Measurements from ENCODE around the gene GPR137. TPM values are rescaled to one million over a fixed set of nuclear protein-coding genes. Genes with fewer than 3 reads are reported as not detected.

The GPR137 gene
- total and polyA plus RNA-seq, 4 donors: 6.7 to 22.2 (median 9.0) TPM

DNA sequence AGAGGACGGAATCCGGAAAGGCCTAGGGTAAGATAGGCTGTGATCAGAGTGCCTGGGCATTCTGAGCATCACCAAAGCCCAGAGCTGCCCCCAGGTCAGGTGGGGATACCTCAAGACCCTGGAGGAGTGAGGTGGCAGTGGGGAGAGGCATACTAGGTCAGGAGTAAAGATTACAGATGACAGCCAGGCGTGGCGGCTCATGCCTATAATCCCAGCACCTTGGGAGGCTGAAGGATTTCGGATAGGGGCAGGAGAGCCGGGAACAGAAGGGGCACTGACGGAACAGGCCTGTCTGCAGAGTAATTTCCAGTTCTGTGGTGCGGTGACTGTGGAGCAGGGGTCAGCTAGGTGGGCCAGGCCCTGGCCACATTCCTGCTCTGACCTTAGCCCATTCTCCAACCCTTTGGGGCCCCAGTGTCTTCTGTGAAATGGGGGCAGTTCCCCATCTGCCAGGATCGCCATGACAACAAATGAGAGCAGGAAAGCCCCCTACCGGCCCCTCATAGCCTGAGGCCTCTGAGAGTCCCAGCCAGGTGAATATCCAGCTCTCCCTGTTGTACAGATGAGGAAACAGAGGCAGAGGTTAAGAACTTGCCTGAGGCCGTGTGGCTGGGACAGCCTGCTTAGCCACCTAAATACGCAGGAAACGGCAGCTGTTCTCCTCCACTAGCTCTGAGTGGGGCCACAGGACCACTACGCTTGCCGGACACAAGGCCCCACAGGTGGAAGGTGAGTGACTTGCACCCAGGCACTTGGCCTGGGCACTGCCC, 10.4 kb upstream of the GPR137 start:
- no peak overlapping the region for H3K27ac ChIP-seq (ENCODE audit: low read depth in 1 of 2, low read length in 2 of 2)
- TF ChIP-seq RAD21 (IDR thresholded peaks at IDR 0.05): no peak
- TF ChIP-seq HNF4G (IDR thresholded peaks at IDR 0.05): no peak
- no peak for TF ChIP-seq EGR1 (IDR thresholded peaks at IDR 0.05; ENCODE audit: low read depth in 2 of 2)
- no peak for TF ChIP-seq SP1 (IDR thresholded peaks at IDR 0.05)
- no peak for TF ChIP-seq RXRA (IDR thresholded peaks at IDR 0.05)
- TF ChIP-seq TAF1 (conservative IDR thresholded peaks at IDR 0.05): no peak
- TF ChIP-seq YY1 (IDR thresholded peaks at IDR 0.05): no peak
- TF ChIP-seq HNF4A (conservative IDR thresholded peaks at IDR 0.05): no peak
- no peak for TF ChIP-seq CTCF (IDR thresholded peaks at IDR 0.05; ENCODE audit: low read depth, low read length, missing input control)
- TF ChIP-seq FOXA2 (IDR thresholded peaks at IDR 0.05): no peak
- no peak for TF ChIP-seq NR2F2 (IDR thresholded peaks at IDR 0.05)
- TF ChIP-seq, protein P1, sequence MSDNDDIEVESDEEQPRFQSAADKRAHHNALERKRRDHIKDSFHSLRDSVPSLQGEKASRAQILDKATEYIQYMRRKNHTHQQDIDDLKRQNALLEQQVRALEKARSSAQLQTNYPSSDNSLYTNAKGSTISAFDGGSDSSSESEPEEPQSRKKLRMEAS (IDR thresholded peaks at IDR 0.05): no peak
- TF ChIP-seq GABPA (IDR thresholded peaks at IDR 0.05 in 1 of 2, conservative IDR thresholded peaks at IDR 0.05 in 1 of 2): no peak
- H3K36me3 ChIP-seq (ENCODE audit: control insufficient read depth in 4 of 4, insufficient read depth in 3 of 4, low read depth in 1 of 4, low read length in 3 of 4): peaks cover 0 to 21% (median 7%) of the 10 kb centered on the region in 4 donors
- no peaks in the 10 kb centered on the region for H3K9me3 ChIP-seq (ENCODE audit: control insufficient read depth in 4 of 4, low read length in 3 of 4)
- DNase-seq (ENCODE audit: low spot score): no peak
- no peak overlapping the region for H3K4me3 ChIP-seq (ENCODE audit: low read depth in 1 of 3, low read length in 3 of 3)
- H3K27me3 ChIP-seq (ENCODE audit: control insufficient read depth in 4 of 4, insufficient read depth in 4 of 4, low read length in 3 of 4): no peaks in the 10 kb centered on the region
- H3K9ac ChIP-seq (ENCODE audit: low read depth in 1 of 2, low read length in 2 of 2): no peak overlapping the region
- peaks cover 6 to 23% (median 13%) of the 10 kb centered on the region in 4 donors for H3K4me1 ChIP-seq (ENCODE audit: control insufficient read depth in 4 of 4, insufficient read depth in 4 of 4, low read length in 3 of 4)
- WGBS: 95% methylated on average over 15 of the region's 15 CpGs

GRCh38 chr11:64275841-64276240, 9.8 kb upstream of the GPR137 start:
- DNase-seq (ENCODE audit: low spot score): no peak
- Histone ChIP-seq H3K36me3 (ENCODE audit: control insufficient read depth in 4 of 4, insufficient read depth in 3 of 4, low read depth in 1 of 4, low read length in 3 of 4) (peaks cover 0 to 21% (median 7%) of the 10 kb centered on the region in 4 donors), H3K27ac (ENCODE audit: low read depth in 1 of 2, low read length in 2 of 2) (no peak overlapping the region), H3K9me3 (ENCODE audit: control insufficient read depth in 4 of 4, low read length in 3 of 4) (no peaks in the 10 kb centered on the region), H3K9ac (ENCODE audit: low read depth in 1 of 2, low read length in 2 of 2) (no peak overlapping the region), H3K4me3 (ENCODE audit: low read depth in 1 of 3, low read length in 3 of 3) (no peak overlapping the region), H3K4me1 (ENCODE audit: control insufficient read depth in 4 of 4, insufficient read depth in 4 of 4, low read length in 3 of 4) (peaks cover 6 to 23% (median 13%) of the 10 kb centered on the region in 4 donors), H3K27me3 (ENCODE audit: control insufficient read depth in 4 of 4, insufficient read depth in 4 of 4, low read length in 3 of 4) (no peaks in the 10 kb centered on the region)
- 88% methylated on average over 2 of the region's 2 CpGs for WGBS
- no peak for TF ChIP-seq GABPA (IDR thresholded peaks at IDR 0.05 in 1 of 2, conservative IDR thresholded peaks at IDR 0.05 in 1 of 2)

- H3K9ac ChIP-seq (ENCODE audit: low read depth in 1 of 2, low read length in 2 of 2): no peak overlapping the region
- peaks cover 0 to 21% (median 7%) of the 10 kb centered on the region in 4 donors for H3K36me3 ChIP-seq (ENCODE audit: control insufficient read depth in 4 of 4, insufficient read depth in 3 of 4, low read depth in 1 of 4, low read length in 3 of 4)
- no peaks in the 10 kb centered on the region for H3K27me3 ChIP-seq (ENCODE audit: control insufficient read depth in 4 of 4, insufficient read depth in 4 of 4, low read length in 3 of 4)
- peaks cover 6 to 18% (median 11%) of the 10 kb centered on the region in 4 donors for H3K4me1 ChIP-seq (ENCODE audit: control insufficient read depth in 4 of 4, insufficient read depth in 4 of 4, low read length in 3 of 4)
- DNase-seq (ENCODE audit: low spot score): no peak
- H3K27ac ChIP-seq (ENCODE audit: low read depth in 1 of 2, low read length in 2 of 2): no peak overlapping the region
- H3K4me3 ChIP-seq (ENCODE audit: low read depth in 1 of 3, low read length in 3 of 3): no peak overlapping the region
- H3K9me3 ChIP-seq (ENCODE audit: control insufficient read depth in 4 of 4, low read length in 3 of 4): no peaks in the 10 kb centered on the region
- whole genome bisulfite sequencing: 89% methylated on average over 17 of the region's 17 CpGs
- TF ChIP-seq, protein P1 (IDR thresholded peaks at IDR 0.05): no peak
- TF ChIP-seq FOXA2 (IDR thresholded peaks at IDR 0.05) (no peak), RAD21 (IDR thresholded peaks at IDR 0.05) (no peak), HNF4A (conservative IDR thresholded peaks at IDR 0.05) (no peak), JUND (IDR thresholded peaks at IDR 0.05) (no peak), REST (IDR thresholded peaks at IDR 0.05) (no peak), HNF4G (IDR thresholded peaks at IDR 0.05) (no peak), YY1 (IDR thresholded peaks at IDR 0.05) (no peak), NR2F2 (IDR thresholded peaks at IDR 0.05) (no peak), TAF1 (conservative IDR thresholded peaks at IDR 0.05) (no peak), FOXA1 (IDR thresholded peaks at IDR 0.05) (no peak), GABPA (IDR thresholded peaks at IDR 0.05 in 1 of 2, conservative IDR thresholded peaks at IDR 0.05 in 1 of 2) (no peak)
- TF ChIP-seq, protein P2, sequence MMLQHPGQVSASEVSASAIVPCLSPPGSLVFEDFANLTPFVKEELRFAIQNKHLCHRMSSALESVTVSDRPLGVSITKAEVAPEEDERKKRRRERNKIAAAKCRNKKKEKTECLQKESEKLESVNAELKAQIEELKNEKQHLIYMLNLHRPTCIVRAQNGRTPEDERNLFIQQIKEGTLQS (IDR thresholded peaks at IDR 0.05): no peak
Observed at GRCh38 chr11:64276653-64277431, 8.8 kb upstream of the GPR137 start.
